ENCODE results near the gene MYBPC3. TPM values are rescaled to one million over a fixed set of nuclear protein-coding genes. Genes with fewer than 3 reads are reported as not detected.

MYBPC3 gene
- total RNA-seq, 1 experiment from 2014 or later, result not detected

DNA sequence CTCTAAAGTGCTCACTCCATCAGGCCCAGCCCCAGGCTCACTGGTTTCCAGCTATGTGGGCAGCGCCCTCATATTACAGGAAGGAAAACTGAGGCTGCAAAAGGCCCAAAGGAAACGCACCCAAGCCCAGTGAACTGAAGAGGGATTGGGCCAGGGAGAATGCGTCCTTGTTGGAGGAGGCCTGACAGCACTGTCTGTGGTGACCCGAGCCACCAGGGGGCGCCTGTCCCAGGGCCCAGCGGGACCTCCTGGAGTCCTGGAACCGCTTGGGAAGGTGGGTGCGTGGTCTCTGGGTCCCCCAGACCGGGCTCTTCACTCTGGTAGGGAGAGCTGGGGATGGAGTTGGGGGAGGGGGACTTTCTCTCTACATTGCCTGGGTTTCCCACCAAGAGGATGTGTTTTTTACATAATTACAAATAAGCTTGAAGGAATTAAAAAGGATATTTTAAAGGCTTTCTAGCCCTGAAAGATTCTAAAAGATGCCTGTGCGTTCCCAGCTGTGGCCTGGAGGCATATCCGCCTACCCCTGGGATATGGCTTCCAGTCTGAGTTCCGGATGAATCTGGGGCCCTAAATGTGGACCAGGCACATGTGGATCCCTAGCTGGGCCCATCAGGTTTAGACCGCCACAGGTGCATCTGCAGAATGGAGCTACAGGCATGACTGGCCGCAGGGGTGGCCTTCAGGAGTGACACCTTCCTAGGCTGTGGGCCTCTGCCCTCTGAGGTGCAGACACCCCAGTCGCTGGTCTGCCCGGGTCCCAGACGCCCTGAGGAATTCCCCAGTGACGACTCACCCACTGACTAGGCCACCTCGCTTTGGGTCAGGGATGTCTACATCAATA, 21.6 kb upstream of the MYBPC3 start:
- Histone ChIP-seq H3K36me3 (no peaks in the 10 kb centered on the region), H3K27me3 (no peaks in the 10 kb centered on the region), H3K9me3 (no peaks in the 10 kb centered on the region), H3K4me3 (no peak overlapping the region)
- DNase-seq, result peak; percentile 69

DNA sequence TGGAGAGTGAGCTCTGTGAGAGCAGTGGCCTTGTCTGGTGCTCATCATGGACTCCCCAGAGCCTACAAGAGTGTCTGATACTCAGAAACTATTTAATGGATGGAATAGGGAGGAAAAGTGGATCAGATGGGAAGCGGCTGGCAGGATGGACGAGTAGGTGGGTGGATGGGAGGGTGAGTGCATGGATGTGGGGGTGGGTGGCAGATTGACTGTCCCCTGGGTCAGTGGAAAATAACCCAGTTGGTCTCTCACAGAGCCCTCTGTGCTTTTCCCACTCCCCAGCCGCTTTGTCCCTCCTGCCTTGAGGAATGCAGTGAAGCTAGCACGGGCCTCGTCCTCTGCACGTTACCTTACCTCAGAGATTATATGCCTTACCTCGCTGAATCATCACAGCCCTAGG, 19.9 kb upstream of the MYBPC3 start:
- no peak for DNase-seq
- Histone ChIP-seq H3K4me3 (no peak overlapping the region), H3K36me3 (no peaks in the 10 kb centered on the region), H3K27me3 (peaks cover 4% of the 10 kb centered on the region; the same call in 1 of the 2 replicates), H3K9me3 (no peaks in the 10 kb centered on the region)

DNA sequence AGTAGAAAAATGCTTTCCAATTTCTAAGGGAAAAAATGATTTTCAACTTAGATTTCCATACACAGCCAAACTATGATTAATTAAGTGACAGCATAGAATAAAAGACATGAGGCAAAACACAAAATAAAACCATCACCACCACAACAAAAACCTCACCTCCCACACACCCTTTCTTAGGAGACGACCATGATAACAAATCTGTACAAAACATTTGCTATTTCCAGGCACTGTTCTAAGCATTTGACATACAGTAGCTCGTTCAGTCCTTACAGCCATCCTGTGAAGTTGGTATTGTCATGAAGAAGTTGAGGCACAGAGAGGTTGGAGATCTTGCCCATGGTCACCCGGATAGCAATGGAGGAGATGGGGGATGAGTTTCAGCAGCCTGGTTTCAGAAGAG, 17.2 kb upstream of the MYBPC3 start:
- H3K36me3 ChIP-seq, result no peaks in the 10 kb centered on the region
- no peak for DNase-seq
- no peaks in the 10 kb centered on the region for H3K9me3 ChIP-seq
- no peak overlapping the region for H3K4me3 ChIP-seq
- peaks cover 4% of the 10 kb centered on the region; the same call in 1 of the 2 replicates for H3K27me3 ChIP-seq

DNA sequence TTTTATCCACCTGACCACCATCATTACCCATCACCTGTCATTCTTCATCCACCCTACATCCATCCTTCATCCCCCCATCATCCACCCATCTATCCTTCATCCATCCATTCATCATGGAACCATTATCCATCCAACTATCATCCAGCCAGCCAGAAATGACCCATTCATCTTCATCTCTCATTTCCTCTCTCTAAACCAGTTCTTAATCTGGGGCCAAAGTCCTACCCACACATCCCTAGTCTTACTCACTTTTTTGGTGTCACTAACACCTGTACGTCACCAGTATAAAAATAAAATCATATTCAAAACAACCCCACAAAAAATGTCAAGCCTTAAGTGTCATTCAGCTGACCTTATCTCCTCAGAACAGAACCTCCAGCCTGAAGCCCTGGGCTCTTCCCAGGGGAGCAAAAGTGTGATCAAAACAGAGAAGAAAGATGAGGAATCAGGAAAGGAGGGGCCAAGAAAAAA, 13.6 kb upstream of the MYBPC3 start:
- no peak for DNase-seq
- H3K27me3 ChIP-seq, result peaks cover 4% of the 10 kb centered on the region; the same call in 1 of the 2 replicates
- H3K9me3 ChIP-seq, result no peaks in the 10 kb centered on the region
- H3K36me3 ChIP-seq, result no peaks in the 10 kb centered on the region
- no peak overlapping the region for H3K4me3 ChIP-seq

DNA sequence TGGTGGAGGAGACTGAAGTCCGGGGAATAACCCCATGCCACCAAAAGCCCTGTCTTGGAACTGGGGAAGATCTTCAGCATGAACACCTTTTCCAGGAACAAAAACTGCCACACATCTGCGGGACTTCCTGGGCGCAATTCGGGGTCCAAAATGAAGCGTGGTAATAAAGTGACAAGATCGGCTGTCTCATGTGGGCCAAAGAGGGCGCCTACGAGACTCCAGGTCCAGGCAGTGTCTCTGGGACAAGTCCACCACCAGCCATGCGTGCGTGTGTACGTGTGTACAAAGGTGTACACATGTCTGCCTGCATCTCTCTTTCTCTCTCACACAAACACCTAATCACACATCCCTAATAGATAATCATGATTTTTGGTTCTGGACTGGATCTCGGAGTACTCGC, 8.9 kb upstream of the MYBPC3 start:
- H3K27me3 ChIP-seq, result no peaks in the 10 kb centered on the region
- no peaks in the 10 kb centered on the region for H3K9me3 ChIP-seq
- DNase-seq, result no peak
- no peak overlapping the region for H3K4me3 ChIP-seq
- H3K36me3 ChIP-seq, result no peaks in the 10 kb centered on the region

DNA sequence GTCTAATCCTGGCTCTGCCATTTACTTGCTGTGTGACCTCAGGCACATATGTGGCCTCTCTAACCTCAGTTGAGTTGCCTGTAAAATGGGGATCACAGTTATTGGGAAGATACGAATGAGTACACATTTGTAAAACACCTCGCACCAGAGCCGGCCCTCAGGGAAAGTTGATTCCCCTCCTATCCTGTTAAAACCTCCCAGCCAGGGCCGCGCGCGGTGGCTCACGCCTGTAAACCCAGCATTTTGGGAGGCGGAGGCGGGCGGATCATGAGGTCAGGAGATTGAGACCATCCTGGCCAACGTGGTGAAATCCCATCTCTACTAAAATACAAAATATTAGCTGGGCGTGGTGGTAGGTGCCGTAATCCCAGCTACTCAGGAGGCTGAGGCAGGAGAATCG, 7.8 kb upstream of the MYBPC3 start:
- H3K4me3 ChIP-seq, result no peak overlapping the region
- DNase-seq, result no peak
- no peaks in the 10 kb centered on the region for H3K36me3 ChIP-seq
- no peaks in the 10 kb centered on the region for H3K27me3 ChIP-seq
- no peaks in the 10 kb centered on the region for H3K9me3 ChIP-seq

DNA sequence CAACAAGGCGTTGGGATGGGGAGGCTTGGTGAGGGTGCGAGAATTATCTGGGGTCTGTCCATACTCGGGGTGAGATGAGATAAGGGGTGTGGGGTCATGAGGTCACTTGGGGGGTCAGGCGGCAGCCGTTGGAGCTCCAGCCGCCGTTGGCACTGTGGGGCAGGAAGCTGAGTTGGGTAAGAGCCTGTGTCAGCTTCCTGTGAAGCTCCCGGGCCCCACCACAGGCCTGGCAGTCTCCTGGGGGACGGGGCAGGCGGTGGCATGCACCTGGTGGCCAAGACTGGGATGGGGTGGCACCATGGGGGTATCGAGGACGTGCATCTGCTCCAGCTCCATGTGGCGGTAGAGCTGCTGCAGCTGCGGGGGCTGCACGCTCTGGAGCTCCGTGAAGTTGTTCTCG, 7.1 kb upstream of the MYBPC3 start:
- H3K27me3 ChIP-seq, result no peaks in the 10 kb centered on the region
- H3K9me3 ChIP-seq, result no peaks in the 10 kb centered on the region
- H3K4me3 ChIP-seq, result no peak overlapping the region
- no peaks in the 10 kb centered on the region for H3K36me3 ChIP-seq
- DNase-seq, result no peak

DNA sequence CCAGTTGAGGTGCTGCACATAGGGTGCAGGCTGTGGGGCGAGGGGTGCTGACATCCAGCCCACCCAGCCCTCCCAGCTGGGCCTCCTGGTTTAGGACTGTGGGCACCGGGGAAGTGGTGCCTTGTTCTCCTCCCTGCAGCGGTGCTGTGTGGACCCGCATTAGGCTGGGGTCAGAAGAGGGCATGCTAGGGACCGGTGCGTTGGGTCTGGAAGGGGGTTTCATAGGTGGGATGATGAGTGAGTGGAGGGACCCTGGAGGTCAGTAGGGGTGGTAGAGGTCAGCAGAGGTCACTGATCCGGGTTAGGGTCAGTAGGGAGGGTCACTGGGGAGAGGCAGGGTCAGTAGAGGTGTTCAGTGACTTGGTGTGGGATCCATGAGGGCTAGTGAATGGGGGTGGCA, 6.7 kb upstream of the MYBPC3 start:
- DNase-seq, result no peak
- Histone ChIP-seq H3K27me3 (no peaks in the 10 kb centered on the region), H3K4me3 (no peak overlapping the region), H3K36me3 (no peaks in the 10 kb centered on the region), H3K9me3 (no peaks in the 10 kb centered on the region)

DNA sequence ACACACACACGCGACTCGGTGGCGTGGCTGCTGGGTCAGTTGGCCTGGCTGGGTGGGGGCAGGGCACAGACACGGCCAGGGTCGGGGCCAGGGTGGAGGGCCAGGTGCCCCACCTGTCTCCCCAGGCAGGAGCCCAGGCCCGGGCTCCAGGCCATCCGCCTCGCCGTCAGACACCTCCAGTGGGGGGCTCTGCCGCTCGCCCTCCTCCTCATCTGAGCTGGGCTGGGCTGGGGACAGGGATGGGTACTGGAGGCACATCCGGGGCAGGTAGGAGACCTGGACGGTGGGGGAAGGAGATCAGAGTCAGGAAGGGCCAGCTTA, 6.2 kb upstream of the MYBPC3 start:
- Histone ChIP-seq H3K36me3 (no peaks in the 10 kb centered on the region), H3K4me3 (no peak overlapping the region), H3K9me3 (no peaks in the 10 kb centered on the region), H3K27me3 (no peaks in the 10 kb centered on the region)
- DNase-seq, result no peak

DNA sequence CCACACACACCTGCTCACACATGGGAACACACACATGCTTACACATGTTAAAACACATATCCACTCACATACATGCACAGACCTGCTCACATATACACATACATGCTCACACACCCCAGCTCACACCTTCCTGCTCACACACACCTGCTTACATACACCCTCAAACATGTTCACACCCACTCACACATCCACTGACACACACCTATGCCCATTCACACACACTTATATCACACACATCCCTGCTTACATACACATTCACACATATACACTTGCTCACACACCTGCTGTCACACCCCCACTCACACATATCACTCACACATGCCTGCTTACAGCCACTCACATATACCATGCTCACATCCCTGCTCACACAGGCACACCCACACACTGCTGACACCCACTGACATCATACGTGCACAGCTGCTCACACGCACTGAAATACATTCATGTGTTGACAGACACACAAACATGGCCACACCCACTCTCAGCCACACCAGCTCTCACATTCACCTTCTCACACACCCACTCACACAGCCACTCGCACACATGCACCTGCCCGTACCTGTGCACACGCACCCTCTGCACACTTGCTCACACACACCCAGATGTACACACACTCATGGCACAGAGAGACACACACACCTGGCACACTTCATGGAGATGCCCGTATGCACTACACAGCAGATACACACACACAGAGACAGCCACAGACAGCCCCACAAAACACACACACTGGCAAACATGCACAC, 5.7 kb upstream of the MYBPC3 start:
- no peaks in the 10 kb centered on the region for H3K27me3 ChIP-seq
- H3K36me3 ChIP-seq, result no peaks in the 10 kb centered on the region
- H3K9me3 ChIP-seq, result no peaks in the 10 kb centered on the region
- no peak overlapping the region for H3K4me3 ChIP-seq
- no peak for DNase-seq

DNA sequence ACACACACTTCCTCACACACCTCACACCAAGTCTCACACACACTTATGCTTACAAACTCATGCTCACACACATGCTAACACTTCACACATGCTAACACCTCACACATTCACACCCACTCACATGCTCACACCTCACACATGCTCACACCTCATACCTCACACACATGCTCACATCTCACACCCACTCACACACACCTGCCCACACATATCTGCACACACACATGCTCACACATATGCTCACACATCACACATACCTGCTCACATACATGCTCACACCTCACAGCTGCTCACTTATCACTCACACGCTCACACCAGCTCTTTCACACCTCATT, 4.5 kb upstream of the MYBPC3 start:
- no peaks in the 10 kb centered on the region for H3K27me3 ChIP-seq
- no peaks in the 10 kb centered on the region for H3K36me3 ChIP-seq
- no peak overlapping the region for H3K4me3 ChIP-seq
- DNase-seq, result no peak
- no peaks in the 10 kb centered on the region for H3K9me3 ChIP-seq

DNA sequence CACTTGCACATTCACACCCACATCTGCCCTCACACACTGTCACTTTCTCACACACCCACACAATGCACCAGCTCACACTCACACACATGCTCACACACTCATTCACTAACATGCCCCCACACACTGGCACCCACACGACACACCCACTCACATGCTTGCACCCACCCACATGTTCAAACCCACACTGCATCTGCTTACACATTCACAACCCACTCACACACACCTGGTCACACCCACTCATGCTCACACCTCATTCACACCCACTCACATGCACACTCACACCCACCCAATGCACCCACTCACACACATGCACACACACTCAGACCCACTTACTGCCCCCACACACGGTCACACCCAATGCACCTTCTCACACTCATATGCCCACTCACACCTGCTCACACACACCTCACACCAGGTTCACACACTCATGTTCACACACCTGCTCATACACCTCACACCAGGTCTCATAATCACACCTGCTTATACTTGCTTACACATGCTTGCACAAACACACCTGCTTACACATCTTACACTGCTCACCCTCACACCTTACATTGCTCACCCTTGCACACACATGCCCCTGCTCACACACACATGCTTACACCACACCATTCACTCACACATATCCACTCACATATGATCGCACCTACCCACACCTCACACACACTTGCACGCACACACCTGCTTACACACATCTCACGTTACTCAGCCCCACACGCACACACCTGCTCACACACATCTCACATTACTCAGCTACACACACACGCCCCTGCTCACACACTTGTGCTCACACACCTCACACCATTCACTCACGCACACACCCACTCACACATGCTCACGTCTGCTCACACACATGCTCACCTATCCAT, 3.9 kb upstream of the MYBPC3 start:
- Histone ChIP-seq H3K9me3 (no peaks in the 10 kb centered on the region), H3K4me3 (no peak overlapping the region), H3K27me3 (no peaks in the 10 kb centered on the region), H3K36me3 (no peaks in the 10 kb centered on the region)
- no peak for DNase-seq

DNA sequence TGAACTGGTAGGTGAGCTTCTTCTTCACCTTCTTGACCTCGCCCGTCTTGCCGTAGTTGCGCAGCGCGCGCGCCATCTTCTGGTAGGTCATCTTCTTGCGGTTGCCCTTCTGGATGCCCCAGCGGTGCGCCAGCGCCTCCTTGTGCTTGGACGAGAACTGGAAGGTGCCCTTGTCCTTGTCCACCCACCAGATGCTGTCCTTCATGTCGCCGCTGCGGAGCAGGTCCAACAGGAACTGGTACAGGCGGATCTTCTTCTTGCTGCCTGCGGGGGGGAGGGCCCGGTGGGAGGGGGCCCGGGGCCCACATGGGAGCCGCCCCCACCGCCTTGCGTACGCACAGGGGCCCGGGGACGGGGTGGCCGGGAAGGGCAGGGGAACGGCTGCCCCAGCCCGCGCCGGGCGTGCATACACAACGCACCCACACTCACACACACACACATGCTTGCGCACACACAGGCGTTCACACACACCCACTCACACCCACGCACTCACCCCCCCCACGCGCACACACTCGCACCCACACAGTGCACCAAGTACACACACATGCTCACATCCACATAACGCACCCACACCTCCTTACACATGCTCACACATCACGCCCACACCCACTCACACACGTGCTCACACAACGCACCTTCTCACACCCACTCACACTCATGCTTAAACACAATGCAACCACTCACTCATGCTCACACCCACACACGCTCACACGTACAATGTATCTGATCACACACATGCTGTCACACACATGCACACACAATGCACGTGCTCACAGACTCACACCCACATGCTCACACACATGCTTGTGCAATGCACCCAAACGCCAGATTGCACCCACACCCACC, 3.0 kb upstream of the MYBPC3 start:
- H3K9me3 ChIP-seq, result no peaks in the 10 kb centered on the region
- peak; percentile 91 for DNase-seq
- no peaks in the 10 kb centered on the region for H3K36me3 ChIP-seq
- no peaks in the 10 kb centered on the region for H3K27me3 ChIP-seq
- H3K4me3 ChIP-seq, result peak overlapping the region; percentile 22

DNA sequence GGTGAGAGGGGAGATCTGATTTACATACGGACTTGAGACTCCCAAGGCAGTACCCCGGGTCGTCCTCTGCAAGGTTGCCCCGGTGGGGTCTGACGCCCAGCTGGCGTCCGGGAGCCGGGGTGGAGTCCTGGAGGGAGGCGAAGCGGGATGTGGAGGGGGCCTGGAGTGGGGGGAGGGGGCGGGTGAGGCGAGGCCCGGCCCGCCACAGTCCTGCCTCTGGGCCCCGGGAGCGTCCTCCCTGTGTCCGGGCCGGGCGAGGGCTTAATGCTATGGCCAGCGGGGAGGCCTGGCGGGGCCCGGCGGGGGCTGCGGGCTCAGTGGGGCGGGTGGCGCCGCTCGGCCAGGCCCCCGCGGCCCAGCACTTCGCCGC, 2.4 kb upstream of the MYBPC3 start:
- Histone ChIP-seq H3K27me3 (no peaks in the 10 kb centered on the region), H3K36me3 (no peaks in the 10 kb centered on the region), H3K9me3 (no peaks in the 10 kb centered on the region), H3K4me3 (peak overlapping the region; percentile 22; the same call in 1 of the 2 replicates)
- DNase-seq, result no peak

DNA sequence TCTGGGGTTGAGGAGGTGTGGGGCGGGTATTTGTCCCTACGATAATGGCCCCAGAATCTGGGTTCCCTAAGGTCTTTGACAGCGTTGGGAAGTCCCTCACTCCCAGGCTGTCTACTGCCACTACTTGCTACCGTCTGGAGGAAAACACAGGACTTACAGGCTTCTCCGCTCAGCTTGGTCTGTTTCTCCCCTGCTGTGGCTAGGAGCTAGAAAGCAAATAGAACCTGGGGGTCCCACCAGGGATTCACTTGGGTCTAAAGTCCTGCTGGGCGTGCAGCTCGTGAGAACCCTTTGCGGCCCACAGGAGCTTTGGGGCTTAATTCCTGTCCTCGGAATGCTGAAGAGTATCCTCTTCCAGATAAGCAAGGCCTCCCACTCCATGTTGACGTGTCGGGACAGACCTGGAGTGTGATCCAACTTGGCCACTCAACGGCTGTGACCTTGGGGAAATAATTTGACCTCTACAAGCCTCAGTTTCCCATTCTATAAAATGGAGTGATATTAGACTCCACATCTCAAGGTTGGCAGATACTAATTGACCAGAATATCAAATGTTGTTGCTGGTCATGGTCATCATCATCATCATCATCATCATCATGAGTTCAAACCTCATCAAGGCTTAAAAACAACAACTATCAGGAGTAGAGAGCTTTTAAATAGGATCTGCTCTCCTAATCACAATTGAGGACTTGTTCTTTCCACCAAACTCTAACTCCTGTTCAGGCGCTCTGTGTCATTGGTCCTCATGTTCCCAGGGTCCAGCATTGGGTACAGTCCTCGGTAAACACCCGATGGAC, 1.7 kb upstream of the MYBPC3 start:
- H3K4me3 ChIP-seq, result no peak overlapping the region

More for the DNA sequence above, 1.7 kb upstream of the MYBPC3 start:
- H3K36me3 ChIP-seq, result no peaks in the 10 kb centered on the region
- no peaks in the 10 kb centered on the region for H3K27me3 ChIP-seq
- H3K9me3 ChIP-seq, result no peaks in the 10 kb centered on the region
- no peak for DNase-seq

All from MG63 (cell line).